Hypothalamus (tissue), 51 donors: ENCODE results near the gene RNU1-2.
"Not testable (repeated sequence)": the region's sequence is repeated elsewhere in the genome, so short reads cannot be mapped to it uniquely, and the experiment has no call there.

ENCODE experiments used
- DNase-seq, 51 donors: peaks; one replicate each; lab custom pipeline; 2025; lab: John Stamatoyannopoulos, UW

RNU1-2 gene

DNA sequence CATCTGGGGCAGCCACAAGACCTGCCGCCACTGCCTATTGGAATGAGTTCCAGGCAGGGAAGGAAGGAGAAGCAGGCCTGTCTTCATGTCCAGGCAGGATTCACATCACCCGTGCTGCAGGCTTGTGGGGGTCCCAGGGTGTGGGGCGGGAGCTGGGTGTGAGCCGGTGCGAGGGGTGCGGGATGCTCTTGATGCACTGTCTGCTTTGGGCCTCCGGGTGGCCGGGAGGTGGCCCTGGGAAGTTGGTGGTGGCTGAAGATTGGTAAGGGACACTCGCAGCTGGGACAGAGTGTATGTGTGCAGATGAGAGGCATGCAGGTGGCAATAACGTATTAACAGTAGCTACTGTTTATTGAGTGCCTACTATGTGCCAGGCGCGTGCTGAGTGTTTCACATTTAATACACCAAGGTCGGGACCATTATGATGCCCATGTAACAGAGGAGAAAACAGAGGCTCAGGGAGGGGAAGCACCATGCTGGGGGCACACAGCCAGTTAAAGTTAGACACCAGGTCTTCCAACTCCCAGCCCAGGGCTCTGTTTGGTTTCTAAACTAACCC, 29.2 kb downstream of the RNU1-2 start:
- DNase-seq: no peak

DNA sequence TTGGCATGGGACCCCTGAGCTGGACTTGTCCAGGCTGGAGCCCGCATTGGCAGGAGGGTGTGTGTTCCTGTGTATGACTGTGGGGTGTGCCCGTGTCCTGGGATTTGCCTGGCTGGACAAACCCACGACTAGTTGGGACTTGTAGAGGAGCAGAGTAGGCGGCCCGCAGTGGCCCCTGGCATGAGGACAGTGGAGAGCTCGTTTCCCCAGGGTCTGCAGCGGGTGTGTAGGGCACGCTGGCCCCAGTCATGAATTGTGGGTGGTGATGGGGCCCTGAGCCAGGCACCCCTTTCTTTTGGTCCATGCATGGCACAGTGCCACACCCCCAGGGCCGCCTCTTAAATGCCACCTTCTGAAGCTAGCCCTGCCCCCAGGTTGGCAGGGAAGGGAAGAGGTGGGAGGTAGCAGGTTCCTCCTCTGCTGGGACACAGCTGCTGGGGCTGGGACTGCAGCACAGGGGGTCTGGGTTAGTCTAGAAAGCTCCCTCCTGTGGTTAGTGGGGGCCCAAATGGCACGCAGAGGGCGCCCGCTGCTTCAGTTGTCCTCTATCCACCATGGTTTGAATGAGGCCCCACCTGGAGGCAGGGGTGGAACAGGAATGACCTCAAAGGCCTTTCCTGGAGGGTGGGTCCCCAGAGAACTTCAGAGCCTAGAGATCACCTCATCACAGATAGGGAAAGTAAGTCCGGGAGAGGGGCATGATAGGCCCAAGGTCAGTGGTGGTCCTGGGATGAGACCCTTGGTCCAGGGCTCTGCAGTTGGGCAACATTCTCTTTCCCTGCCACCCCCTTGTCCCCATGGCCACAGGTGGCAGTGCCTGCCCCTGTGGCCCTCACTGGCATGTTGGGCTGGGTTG, 30.1 kb downstream of the RNU1-2 start:
- peak in 5 of 51 donors; percentile 24 to 47 (median 40) for DNase-seq

DNA sequence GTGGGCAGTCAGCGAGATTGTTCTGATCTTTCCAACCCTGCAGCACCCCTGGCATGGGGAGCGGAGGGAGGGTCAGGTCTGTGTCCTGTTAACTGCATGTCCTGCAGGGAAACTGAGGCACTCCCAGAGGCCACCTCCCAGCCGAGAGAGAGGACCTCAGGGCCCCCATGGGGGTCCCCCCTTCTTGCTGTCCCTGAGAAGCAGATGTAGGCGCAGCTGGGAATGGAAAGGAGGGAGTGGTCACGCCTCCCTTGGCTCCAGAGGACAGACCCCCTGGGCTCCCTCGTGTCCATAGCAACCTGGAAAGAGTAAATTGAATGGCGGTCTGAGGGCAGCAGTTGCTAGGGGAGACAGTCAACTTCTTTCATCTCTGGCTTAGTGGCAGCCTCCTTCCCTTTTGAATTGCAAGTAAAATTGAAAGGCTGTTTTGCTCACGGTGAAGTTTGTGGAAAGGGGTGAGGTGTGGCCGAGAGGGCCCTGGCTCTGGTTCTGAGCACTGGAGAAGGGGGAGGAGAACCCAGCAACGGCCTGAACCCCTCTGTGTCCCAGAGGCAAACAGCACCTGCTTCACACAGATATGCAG, 30.8 kb downstream of the RNU1-2 start:
- DNase-seq: peak in 28 of 51 donors; percentile 23 to 84 (median 42)

DNA sequence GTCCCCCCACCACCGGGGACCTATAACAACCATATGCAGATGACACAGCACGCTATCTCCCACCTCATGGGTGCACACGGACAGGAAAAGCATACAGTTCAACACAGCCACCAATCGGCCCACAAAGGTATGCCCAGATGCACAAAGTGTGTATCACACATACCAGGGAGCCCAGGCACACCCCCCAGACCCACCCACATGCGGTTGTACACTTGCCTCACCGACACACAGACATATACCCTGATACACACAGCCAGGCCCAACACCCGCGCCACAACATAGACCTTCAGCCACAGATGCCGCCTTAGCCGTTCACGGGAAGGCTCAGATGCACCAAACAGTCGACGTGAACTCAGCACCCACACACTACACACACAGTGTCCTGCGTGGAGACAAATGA, 31.5 kb downstream of the RNU1-2 start:
- DNase-seq: peak in 2 of 51 donors; percentile 33 to 35

DNA sequence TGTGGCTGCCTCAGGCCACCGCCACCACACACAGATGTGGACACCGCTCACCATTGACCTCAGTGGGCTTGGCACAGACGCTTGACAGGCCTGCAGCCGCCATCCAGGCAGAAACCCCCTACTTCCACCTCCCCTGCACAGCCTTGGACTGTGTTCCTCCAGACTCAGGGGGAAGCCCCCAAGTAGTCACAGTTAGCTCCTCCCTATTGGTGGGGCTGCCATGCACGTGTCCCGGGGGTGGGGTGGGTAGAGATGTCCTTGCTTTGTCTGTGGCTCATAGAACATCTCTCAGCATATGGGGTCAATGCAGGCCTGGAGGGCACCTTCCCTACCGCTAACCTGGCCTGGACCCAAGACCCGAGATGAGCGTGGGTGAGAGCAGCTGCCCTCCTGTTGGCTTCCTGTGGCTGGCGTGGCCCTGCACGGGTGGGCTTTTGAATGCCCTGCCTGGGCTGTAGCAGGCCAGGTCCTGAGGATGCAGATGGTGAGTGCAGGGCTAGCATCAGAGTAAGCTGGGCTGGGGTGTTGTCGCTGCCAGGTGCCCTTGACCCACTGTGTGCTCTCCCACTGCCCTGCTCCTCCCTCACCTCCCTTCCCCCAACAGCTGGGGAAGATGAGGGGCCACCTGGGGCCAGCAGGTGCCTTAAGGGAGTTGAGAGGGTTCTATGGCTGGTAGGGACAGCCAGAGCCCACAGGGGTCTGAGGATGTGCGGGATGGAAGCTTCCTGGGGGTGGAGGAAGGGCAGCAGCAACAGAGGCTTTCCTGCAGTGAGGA, 32.1 kb downstream of the RNU1-2 start:
- DNase-seq: no peak

DNA sequence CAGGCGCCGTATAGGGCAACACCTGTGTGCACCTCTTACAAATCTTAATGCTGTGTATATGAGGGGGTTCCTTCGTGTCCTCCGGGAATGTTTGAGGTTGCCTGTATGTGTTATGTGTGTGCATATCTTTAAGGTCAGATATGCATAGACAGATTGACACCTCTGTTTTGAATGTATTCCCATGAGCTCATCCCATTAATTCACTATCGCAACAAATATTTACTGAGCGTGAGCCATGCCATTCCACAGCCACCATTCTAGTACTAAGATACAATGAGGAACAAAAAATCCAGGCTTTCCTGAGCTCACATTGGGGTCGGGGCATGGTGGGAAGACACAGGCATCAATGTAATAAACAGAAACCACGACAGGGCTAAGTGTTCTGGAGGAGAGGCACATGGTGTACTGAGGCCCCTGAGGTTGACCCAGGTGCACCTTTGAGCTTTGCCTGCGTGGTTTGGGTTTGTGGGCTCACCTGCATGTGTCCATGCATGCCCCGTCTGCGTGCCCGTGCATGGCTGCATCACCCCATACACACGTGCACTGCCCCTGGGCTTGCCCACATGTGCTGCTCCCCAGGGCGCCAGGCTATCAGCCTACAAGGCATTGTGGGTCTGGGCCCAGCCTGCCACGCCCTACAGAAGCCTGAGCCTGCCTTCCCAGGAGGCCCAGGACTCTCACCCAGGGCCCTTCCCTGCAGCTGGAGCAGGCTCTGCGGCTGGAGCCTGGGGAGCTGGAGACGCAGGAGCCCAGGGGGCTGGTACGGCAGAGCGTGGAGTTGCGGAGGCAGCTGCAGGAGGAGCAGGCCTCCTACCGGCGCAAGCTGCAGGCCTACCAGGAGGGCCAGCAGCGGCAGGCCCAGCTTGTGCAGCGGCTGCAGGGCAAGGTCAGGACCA, 33.6 kb downstream of the RNU1-2 start:
- not testable (repeated sequence) for DNase-seq

DNA sequence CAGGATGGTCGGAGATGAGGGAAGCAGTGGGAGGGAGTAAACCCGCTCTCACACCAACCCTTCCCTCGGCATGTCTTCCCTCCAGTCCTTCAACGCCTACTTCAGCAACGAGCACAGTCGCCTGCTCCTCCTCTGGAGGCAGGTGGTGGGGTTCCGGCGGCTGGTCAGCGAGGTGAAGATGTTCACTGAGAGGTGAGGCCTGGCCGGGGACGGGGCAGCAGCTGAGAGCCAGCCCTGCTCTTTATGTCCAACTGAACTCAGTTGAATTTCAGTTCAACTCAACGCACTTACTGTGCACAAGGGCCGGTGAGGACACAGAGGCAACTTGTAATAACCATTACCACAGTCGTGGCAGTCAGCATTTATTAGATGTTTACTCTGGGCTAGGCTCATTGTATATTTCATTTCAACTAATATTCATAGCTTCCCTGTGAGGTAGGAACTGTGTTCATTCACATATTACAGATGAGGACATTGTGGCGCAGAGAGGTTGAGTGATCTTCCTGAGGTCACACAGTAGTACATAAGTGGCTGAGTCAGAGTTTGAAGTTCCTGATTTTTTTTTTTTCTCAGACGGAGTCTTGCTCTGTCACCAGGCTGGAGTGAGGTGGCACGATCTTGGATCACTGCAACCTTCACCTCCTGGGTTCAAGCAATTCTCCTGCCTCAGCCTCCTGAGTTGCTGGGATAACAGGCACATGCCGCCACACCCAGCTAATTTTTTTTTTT, 35.6 kb downstream of the RNU1-2 start:
- DNase-seq: not testable (repeated sequence)

DNA sequence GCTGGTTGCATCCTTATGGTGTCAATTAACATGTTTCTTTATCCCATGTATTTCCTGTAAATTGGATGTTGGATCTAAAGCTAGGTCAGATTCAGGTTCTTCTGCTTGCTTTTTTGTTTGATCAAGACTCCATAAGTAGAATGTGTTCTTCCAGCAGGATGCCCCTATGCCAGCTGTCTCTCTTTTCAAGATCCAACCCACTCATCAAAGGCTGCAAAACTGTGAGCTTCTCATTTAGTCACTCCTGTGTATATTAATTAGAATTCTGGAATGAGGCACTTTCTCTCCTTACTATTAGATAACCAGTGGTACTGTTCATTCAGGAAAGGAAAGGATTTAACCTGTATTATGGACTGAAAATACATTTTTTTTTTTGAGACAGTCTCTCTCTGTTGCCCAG, 38.2 kb downstream of the RNU1-2 start:
- peak in 1 of 51 donors; percentile 11 for DNase-seq

DNA sequence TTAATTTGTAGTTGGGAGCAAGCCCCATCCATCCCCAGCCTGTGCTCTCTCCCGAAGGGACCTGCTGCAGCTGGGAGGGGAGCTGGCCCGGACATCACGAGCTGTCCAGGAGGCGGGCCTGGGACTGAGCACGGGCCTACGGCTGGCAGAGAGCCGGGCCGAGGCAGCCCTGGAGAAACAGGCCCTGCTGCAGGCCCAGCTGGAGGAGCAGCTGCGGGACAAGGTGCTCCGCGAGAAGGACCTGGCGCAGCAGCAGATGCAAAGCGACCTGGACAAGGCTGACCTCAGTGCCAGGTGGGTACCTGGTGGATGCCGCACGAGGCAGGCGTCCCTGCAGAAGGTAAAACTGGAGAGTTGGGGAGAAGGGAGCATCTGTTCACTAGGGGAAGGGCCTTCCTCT, 40.8 kb downstream of the RNU1-2 start:
- DNase-seq: not testable (repeated sequence)

DNA sequence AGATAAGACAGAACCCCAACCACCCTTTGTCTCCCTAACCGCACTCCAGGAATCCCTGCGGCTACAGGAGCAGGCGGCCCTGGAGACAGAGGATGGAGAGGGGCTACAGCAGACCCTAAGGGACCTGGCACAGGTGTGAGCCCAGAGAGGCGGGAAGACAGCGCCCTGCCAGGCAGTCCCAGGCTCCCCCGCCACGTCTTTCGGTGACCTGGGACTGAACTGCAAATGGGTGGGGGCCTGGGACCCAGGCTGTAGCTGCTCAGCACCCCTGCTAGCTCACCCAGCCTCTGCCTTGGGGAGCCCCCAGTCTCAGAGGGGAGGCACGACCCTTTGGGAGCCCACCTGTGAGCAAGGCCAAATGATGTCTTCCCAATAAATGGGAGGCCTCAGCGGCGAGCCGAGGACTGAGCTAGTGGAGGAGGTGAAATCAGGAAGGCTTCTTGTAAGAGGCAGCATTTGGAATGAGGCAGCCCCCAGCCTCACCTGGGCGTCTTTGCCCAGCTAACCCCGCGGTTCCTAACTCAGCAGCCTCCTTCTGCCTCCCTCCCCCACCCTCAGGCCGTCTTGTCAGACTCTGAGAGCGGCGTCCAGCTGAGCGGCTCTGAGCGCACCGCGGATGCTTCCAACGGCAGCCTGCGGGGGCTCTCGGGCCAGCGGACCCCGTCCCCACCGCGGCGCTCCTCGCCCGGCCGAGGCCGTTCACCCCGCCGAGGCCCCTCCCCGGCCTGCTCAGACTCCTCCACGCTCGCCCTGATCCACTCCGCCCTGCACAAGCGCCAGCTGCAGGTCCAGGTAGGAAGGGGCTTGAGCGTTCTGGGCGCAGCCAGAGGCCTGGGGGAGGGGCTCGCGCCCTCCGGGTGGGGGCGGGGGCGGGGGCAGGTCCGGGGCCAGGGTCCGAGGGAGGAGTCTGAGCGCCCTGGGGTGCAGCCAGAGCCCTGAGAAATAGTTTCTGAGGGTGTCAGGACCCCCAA, 42.9 kb downstream of the RNU1-2 start:
- no peak for DNase-seq

DNA sequence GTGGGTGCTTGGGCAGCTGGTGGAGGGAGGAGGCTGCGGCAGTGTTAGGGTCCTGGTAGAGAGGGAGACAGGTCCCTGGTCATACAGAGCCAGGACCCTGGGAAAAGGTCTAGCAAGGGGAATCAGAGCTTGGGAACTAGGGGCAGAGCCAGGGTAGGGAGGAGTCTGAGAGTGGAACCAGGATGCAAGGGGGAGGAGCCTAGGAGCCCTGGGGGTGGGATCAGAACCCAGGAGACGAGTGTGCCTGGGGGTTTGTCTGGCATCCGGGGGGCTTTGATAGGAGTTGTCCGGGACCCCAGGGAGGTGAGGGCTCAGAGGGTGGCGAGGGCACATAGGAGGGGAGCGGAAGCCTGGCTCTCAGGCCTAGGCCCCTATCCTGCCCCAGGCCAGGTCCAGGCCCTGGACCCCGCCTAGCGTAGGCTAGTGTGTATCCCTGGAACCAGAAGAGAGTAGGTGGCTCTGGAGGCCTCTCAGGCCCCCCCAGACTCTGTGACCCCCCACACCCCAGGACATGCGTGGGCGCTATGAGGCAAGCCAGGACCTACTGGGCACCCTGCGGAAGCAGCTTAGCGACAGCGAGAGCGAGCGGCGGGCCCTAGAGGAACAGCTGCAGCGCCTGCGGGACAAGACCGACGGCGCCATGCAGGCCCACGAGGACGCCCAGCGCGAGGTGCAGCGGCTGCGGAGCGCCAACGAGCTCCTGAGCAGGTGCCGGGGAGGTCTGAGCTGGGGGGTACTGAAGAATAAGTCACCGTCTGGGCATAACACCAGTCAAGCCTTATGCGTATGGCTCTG, 43.8 kb downstream of the RNU1-2 start:
- not testable (repeated sequence) for DNase-seq

DNA sequence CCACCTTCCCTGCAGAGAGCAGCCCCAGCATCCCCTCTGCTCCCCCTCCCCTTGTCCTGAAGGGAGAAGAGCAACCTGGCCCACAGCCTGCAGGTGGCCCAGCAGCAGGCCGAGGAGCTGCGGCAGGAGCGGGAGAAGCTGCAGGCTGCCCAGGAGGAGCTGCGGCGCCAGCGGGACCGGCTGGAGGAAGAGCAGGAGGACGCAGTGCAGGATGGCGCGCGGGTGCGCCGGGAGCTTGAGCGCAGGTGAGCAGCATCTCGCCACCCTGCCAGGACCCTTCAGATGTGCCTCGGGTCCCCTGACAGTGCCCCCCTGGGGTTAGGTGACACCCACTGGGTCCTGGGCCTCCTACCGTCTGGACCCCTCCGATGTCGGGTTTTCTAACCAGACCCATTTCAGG, 48.3 kb downstream of the RNU1-2 start:
- no peak for DNase-seq

DNA sequence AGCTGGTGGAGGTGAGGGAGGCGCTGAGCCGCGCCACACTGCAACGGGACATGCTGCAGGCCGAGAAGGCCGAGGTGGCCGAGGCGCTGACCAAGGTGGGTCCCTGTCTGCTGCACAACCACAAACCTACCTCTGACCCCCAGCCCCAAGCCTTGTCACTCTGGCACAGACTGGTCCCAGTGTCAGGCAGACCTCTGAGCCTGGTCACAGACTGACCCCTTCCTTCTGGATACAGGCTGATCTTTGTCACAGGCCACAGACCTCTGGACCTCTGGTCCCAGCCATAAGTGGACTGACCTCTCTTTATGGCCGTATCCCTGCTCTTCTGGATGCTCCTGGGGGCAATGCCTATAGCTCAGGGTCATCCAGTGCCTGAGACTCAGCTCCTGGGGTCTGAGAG, 49.7 kb downstream of the RNU1-2 start:
- not testable (repeated sequence) for DNase-seq
